Gastroesophageal sphincter (tissue), 4 donors: Measurements from ENCODE around the gene ADGRG6. TPM values are rescaled to one million over a fixed set of nuclear protein-coding genes. Genes with fewer than 3 reads are reported as not detected.

Experiments used
- ATAC-seq: fragments of 150-250 bp; one replicate; pipeline ENCODE4 v1.9.1; 2016; ENCODE audit warnings: mild to moderate bottlenecking, moderate library complexity
- H3K27ac ChIP-seq, 4 donors: fragments of 200-600 bp; sonication (generic) in 3 of 4; 1 replicate in 3 of 4; 2 replicates in 1 of 4; pipeline ENCODE4 v1.5.1; 2016 to 2019
- H3K27me3 ChIP-seq: fragments of 200-600 bp; sonication (generic); one replicate; pipeline ENCODE4 v1.5.1; 2019
- H3K36me3 ChIP-seq, 2 donors: fragments of 200-600 bp; sonication (generic); one replicate each; pipeline ENCODE4 v1.5.1; 2019; ENCODE audit warnings: control low read depth in 1 of 2
- H3K4me1 ChIP-seq, 3 donors: fragments of 200-600 bp; sonication (generic); 1 replicate in 2 of 3; 2 replicates in 1 of 3; pipeline ENCODE4 v1.5.1; 2016 to 2019; ENCODE audit warnings: control low read depth in 2 of 3
- H3K4me3 ChIP-seq, 2 donors: fragments of 200-600 bp; sonication (generic); one replicate each; pipeline ENCODE4 v1.5.1; 2019; ENCODE audit warnings: mild to moderate bottlenecking in 1 of 2, moderate library complexity in 1 of 2
- H3K9me3 ChIP-seq, 3 donors: fragments of 200-600 bp; sonication (generic); one replicate each; pipeline ENCODE4 v1.5.1; 2017 to 2019; ENCODE audit warnings: control low read depth in 2 of 3
- EP300 ChIP-seq: sonication (generic); formaldehyde crosslinking; IDR thresholded peaks from one replicate; pipeline ENCODE4 v1.6.1; 2017; ENCODE audit warnings: antibody characterized with exemption, mild to moderate bottlenecking
- POLR2A ChIP-seq, 2 donors: fragments of 450-650 bp; IDR thresholded peaks; one replicate each; pipeline ENCODE4 v1.6.1; 2017; ENCODE audit warnings: antibody characterized with exemption in 2 of 2, mild to moderate bottlenecking in 2 of 2, moderate library complexity in 1 of 2
- POLR2AphosphoS5 ChIP-seq: sonication (generic); formaldehyde crosslinking; IDR thresholded peaks from one replicate; pipeline ENCODE4 v1.6.1; 2017; ENCODE audit warnings: antibody characterized with exemption
- WGBS, 2 donors: methylation state at CpG; one replicate each; pipeline ENCODE4 v1.1.5; 2018; ENCODE audit warnings: low coverage in 1 of 2; 5-methylcytosine and 5-hydroxymethylcytosine counted together
- total RNA-seq, 4 donors: library from RNA; depleted of rRNA; stranded (reverse); fragments of >200 nt; gene quantifications; one replicate each; pipeline ENCODE4 v1.1.0, GENCODE V29; 2016
- TF ChIP-seq, protein P1 (sequence below), 4 experiments: fragments of 200-600 bp in 2 of 4; fragments of 450-650 bp in 2 of 4; sonication (generic) in 1 of 4; IDR thresholded peaks; one replicate each; pipeline ENCODE4 v1.5.1; 2017 to 2019; ENCODE audit warnings: antibody characterized with exemption in 4 of 4, mild to moderate bottlenecking in 2 of 4, moderate library complexity in 2 of 4

Gene ADGRG6
- total RNA-seq, 4 donors from 2014 or later = 8.3 to 14.4 (median 11.4) TPM

- no peaks in the 10 kb centered on the region for H3K36me3 ChIP-seq
- WGBS, 2 donors = 45 to 56% methylated on average over 4 to 8 of the region's 9 CpGs
- no peaks in the 10 kb centered on the region for H3K4me1 ChIP-seq
- H3K27me3 ChIP-seq = no peaks in the 10 kb centered on the region
- ATAC-seq = no peak
- no peak for TF ChIP-seq POLR2A (IDR thresholded peaks at IDR 0.05)
- TF ChIP-seq, protein P1, sequence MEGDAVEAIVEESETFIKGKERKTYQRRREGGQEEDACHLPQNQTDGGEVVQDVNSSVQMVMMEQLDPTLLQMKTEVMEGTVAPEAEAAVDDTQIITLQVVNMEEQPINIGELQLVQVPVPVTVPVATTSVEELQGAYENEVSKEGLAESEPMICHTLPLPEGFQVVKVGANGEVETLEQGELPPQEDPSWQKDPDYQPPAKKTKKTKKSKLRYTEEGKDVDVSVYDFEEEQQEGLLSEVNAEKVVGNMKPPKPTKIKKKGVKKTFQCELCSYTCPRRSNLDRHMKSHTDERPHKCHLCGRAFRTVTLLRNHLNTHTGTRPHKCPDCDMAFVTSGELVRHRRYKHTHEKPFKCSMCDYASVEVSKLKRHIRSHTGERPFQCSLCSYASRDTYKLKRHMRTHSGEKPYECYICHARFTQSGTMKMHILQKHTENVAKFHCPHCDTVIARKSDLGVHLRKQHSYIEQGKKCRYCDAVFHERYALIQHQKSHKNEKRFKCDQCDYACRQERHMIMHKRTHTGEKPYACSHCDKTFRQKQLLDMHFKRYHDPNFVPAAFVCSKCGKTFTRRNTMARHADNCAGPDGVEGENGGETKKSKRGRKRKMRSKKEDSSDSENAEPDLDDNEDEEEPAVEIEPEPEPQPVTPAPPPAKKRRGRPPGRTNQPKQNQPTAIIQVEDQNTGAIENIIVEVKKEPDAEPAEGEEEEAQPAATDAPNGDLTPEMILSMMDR (IDR thresholded peaks at IDR 0.05) = no peak
- TF ChIP-seq POLR2AphosphoS5 = no peak
- no peak for TF ChIP-seq EP300
- no peak overlapping the region for H3K4me3 ChIP-seq
- no peak overlapping the region for H3K27ac ChIP-seq
- H3K9me3 ChIP-seq = no peaks in the 10 kb centered on the region
Measured at GRCh38 chr6:142367501-142368018, 65.8 kb downstream of the ADGRG6 start.

- WGBS, 2 donors = 78% methylated on average over 1 of the region's 1 CpG
- ATAC-seq = no peak
Measured at GRCh38 chr6:142369266-142369665, 67.5 kb downstream of the ADGRG6 start.

DNA sequence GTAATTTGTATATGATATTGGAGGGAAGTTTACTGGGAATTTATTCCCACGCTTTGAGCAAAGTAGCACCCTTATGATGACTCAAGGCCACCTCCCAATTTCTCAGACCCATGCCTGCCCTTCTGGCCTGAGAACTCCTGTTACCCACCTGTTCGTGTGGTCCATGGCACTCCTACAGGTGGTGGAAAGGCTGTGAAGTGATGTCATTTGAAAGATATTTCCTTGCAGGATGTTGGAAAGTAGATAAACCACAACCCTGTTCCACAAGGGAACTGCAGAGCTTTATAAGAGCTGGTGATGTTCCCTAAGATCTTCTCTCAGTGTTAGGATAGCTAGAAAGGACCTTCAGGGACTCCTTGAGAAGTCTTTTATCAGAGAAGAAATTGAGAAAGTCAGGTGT lies 70.5 kb downstream of the ADGRG6 start:
- Histone ChIP-seq H3K4me1 (no peaks in the 10 kb centered on the region), H3K36me3 (no peaks in the 10 kb centered on the region), H3K27ac (no peak overlapping the region), H3K9me3 (no peaks in the 10 kb centered on the region), H3K4me3 (no peak overlapping the region), H3K27me3 (no peaks in the 10 kb centered on the region)
- no peak for ATAC-seq
- TF ChIP-seq POLR2AphosphoS5 (no peak), EP300 (no peak), POLR2A (IDR thresholded peaks at IDR 0.05) (no peak)
- TF ChIP-seq, protein P1 (IDR thresholded peaks at IDR 0.05) = no peak
- 79 to 100% methylated on average over 1 of the region's 2 CpGs for WGBS, 2 donors

More at GRCh38 chr6:142369266-142369665, 67.5 kb downstream of the ADGRG6 start:
- Histone ChIP-seq H3K27ac (no peak overlapping the region), H3K4me1 (no peaks in the 10 kb centered on the region), H3K4me3 (no peak overlapping the region), H3K27me3 (no peaks in the 10 kb centered on the region), H3K9me3 (no peaks in the 10 kb centered on the region), H3K36me3 (no peaks in the 10 kb centered on the region)
- TF ChIP-seq POLR2A (IDR thresholded peaks at IDR 0.05) = no peak
- TF ChIP-seq EP300 = no peak

- no peak for ATAC-seq
- TF ChIP-seq POLR2AphosphoS5 (no peak), POLR2A (IDR thresholded peaks at IDR 0.05) (no peak), EP300 (no peak)
- TF ChIP-seq, protein P1 (IDR thresholded peaks at IDR 0.05) = no peak
Measured at GRCh38 chr6:142373268-142374090, 71.7 kb downstream of the ADGRG6 start.

GRCh38 chr6:142374091-142374770 lies 72.4 kb downstream of the ADGRG6 start:
- H3K36me3 ChIP-seq = no peaks in the 10 kb centered on the region
- 66 to 88% methylated on average over 4 of the region's 4 CpGs for WGBS, 2 donors
- TF ChIP-seq, protein P1 (IDR thresholded peaks at IDR 0.05) = no peak
- TF ChIP-seq EP300 = no peak
- TF ChIP-seq POLR2A (IDR thresholded peaks at IDR 0.05) = no peak
- no peak for TF ChIP-seq POLR2AphosphoS5
- ATAC-seq = no peak
- H3K27ac ChIP-seq = no peak overlapping the region
- no peak overlapping the region for H3K4me3 ChIP-seq
- H3K4me1 ChIP-seq = no peaks in the 10 kb centered on the region
- no peaks in the 10 kb centered on the region for H3K9me3 ChIP-seq
- H3K27me3 ChIP-seq = no peaks in the 10 kb centered on the region

More at GRCh38 chr6:142373268-142374090, 71.7 kb downstream of the ADGRG6 start:
- H3K9me3 ChIP-seq = no peaks in the 10 kb centered on the region
- 83% methylated on average over 1 to 2 of the region's 2 CpGs for WGBS, 2 donors
- no peak overlapping the region for H3K27ac ChIP-seq
- no peak overlapping the region for H3K4me3 ChIP-seq
- H3K4me1 ChIP-seq = no peaks in the 10 kb centered on the region
- no peaks in the 10 kb centered on the region for H3K36me3 ChIP-seq
- H3K27me3 ChIP-seq = no peaks in the 10 kb centered on the region
